K562 (cell line): Measurements from ENCODE around the gene DNAH17.

Experiments
- BRCA1 ChIP-seq, 2 experiments: fragments of 450-650 bp in 1 of 2; sonication (generic) in 1 of 2; formaldehyde crosslinking in 1 of 2; IDR thresholded peaks; 2 replicates each; pipeline versions ENCODE4 v1.5.0 to v1.6.1; 2017 to 2020; ENCODE audit warnings: mild to moderate bottlenecking in 1 of 2, missing genetic modification reagents in 1 of 2
- NR3C1 ChIP-seq: sonication (generic); formaldehyde crosslinking; IDR thresholded peaks from 2 replicates; pipeline ENCODE4 v1.8.1; 2022; ENCODE audit warnings: missing genetic modification reagents
- TF ChIP-seq, protein P1 (sequence below), 2 experiments: fragments of 450-650 bp; formaldehyde crosslinking in 1 of 2; IDR thresholded peaks; 2 replicates each; pipeline versions ENCODE4 v1.4.0 to v1.6.1; 2014 to 2020; ENCODE audit warnings: mild to moderate bottlenecking in 2 of 2, borderline replicate concordance in 1 of 2, low read depth in 1 of 2

DNA sequence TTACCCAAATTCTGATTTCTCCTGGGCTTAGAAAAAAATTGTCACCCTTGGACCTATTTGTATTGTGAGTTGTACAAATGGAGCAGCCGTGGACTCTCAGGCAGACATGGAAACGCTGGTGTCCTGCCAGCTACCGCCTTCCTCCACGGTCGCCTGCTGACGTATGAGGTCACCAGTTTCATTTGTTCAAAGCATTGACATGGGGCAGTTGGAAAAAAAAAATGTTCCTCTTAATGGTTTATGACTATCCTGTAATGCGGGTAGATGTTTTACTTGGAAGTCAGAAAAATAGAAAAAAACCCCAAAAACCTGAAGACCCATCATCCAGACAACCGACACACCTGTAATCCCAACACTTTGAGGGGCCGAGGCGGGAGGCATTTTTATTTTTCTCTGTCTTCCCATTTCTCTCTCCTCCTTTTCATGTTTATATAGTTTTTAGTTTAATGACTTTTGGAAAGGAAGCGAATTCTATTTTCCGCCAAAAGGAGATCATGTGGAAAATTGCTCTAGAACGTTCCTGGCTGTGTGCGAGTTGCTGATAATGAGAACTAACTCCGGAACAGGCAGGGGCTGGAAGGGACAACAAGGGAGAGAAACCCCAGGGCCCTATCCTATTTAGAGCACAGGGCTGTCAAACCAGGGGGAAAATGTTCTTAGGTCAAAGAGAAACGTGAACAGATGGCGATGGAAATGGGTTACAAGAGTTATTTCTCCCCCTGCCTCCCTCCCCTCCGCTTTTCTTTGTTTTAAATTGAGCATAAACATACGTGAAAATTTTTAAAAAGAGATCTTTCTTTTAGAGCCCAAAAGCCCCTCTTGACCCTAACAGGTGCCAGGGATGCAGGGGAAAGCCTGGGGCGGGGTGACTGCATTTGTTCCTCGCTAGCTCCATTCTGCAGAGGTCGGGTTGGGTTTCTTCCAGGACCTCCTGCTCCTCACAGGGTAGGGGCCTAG lies 13.7 kb downstream of the DNAH17 start:
- no peak for TF ChIP-seq BRCA1 (IDR thresholded peaks at IDR 0.05)
- no peak for TF ChIP-seq BRCA1 (CRISPR knock-in tag; IDR thresholded peaks at IDR 0.05)
- TF ChIP-seq, protein P1, sequence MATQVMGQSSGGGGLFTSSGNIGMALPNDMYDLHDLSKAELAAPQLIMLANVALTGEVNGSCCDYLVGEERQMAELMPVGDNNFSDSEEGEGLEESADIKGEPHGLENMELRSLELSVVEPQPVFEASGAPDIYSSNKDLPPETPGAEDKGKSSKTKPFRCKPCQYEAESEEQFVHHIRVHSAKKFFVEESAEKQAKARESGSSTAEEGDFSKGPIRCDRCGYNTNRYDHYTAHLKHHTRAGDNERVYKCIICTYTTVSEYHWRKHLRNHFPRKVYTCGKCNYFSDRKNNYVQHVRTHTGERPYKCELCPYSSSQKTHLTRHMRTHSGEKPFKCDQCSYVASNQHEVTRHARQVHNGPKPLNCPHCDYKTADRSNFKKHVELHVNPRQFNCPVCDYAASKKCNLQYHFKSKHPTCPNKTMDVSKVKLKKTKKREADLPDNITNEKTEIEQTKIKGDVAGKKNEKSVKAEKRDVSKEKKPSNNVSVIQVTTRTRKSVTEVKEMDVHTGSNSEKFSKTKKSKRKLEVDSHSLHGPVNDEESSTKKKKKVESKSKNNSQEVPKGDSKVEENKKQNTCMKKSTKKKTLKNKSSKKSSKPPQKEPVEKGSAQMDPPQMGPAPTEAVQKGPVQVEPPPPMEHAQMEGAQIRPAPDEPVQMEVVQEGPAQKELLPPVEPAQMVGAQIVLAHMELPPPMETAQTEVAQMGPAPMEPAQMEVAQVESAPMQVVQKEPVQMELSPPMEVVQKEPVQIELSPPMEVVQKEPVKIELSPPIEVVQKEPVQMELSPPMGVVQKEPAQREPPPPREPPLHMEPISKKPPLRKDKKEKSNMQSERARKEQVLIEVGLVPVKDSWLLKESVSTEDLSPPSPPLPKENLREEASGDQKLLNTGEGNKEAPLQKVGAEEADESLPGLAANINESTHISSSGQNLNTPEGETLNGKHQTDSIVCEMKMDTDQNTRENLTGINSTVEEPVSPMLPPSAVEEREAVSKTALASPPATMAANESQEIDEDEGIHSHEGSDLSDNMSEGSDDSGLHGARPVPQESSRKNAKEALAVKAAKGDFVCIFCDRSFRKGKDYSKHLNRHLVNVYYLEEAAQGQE (IDR thresholded peaks at IDR 0.05; ENCODE audit: borderline replicate concordance) = no peak
- TF ChIP-seq, protein P1 (CRISPR knock-in tag; IDR thresholded peaks at IDR 0.05; ENCODE audit: low read depth) = no peak
- no peak for TF ChIP-seq NR3C1
